ENCODE data around the gene RNASE11. TPM values are rescaled to one million over a fixed set of nuclear protein-coding genes. Genes with fewer than 3 reads are reported as not detected.

RNASE11 gene
- total RNA-seq, 6 experiments from 2014 or later, result not detected

DNA sequence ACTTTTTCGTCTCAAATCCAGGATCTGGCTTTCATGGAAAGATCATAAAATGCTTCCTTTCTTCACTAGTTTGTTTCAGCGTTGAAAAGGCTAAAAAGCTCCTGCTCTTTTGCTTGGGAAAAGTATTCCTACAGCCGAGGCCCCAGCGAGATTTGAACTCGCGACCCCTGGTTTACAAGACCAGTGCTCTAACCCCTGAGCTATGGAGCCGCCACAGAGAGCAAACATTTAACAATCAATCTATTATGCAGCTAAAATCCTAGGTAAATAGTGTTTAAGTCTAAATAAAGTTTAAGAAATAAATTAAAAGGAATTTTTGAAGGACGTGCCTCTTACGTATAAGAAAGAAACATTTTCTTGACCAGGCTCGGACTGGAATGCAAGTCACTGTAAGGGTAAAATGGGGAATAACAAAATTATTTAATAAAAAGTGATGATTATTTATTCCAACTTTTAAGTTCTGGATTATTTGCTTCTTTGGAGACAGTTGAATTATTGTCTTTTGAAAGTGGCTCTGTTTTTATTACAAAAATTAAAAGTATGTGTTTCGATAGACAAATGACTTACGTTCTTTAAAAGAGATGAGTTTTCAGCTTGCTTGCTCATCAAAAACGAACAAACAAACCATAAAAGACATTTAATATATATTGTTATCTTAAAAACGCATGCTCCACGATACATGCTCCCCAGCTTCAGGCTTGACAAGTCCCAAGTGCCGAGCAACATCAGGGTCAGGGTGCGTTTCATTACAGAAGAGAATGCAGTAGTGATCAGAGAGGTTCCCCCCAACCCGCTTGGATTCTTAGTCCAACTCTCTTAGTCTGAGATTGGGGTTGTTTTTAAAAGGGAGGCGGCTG lies 43.5 kb upstream of the RNASE11 start:
- H3K4me3 ChIP-seq, result no peak overlapping the region
- intact Hi-C loops (cut with DNase I), result no loop called here
- WGBS (ENCODE audit: insufficient coverage, low coverage, low lambda C conversion rate, missing lambda C conversion rate), result 2% methylated on average over 18 of the region's 19 CpGs
- ATAC-seq (peak; percentile 23 to 62 (median 52)), DNase-seq (no peak)
- no peak overlapping the region for H3K27ac ChIP-seq
- TF ChIP-seq POLR2A (IDR thresholded peaks at IDR 0.05), result no peak
- TF ChIP-seq, protein P1, sequence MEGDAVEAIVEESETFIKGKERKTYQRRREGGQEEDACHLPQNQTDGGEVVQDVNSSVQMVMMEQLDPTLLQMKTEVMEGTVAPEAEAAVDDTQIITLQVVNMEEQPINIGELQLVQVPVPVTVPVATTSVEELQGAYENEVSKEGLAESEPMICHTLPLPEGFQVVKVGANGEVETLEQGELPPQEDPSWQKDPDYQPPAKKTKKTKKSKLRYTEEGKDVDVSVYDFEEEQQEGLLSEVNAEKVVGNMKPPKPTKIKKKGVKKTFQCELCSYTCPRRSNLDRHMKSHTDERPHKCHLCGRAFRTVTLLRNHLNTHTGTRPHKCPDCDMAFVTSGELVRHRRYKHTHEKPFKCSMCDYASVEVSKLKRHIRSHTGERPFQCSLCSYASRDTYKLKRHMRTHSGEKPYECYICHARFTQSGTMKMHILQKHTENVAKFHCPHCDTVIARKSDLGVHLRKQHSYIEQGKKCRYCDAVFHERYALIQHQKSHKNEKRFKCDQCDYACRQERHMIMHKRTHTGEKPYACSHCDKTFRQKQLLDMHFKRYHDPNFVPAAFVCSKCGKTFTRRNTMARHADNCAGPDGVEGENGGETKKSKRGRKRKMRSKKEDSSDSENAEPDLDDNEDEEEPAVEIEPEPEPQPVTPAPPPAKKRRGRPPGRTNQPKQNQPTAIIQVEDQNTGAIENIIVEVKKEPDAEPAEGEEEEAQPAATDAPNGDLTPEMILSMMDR (IDR thresholded peaks at IDR 0.05), result no peak
- H3K4me1 ChIP-seq, result peaks cover 0 to 12% (median 0%) of the 10 kb centered on the region in 4 donors
- peaks cover 5 to 30% of the 10 kb centered on the region in 2 donors for H3K27me3 ChIP-seq
- no peaks in the 10 kb centered on the region for H3K36me3 ChIP-seq
- H3K9me3 ChIP-seq, result no peaks in the 10 kb centered on the region

DNA sequence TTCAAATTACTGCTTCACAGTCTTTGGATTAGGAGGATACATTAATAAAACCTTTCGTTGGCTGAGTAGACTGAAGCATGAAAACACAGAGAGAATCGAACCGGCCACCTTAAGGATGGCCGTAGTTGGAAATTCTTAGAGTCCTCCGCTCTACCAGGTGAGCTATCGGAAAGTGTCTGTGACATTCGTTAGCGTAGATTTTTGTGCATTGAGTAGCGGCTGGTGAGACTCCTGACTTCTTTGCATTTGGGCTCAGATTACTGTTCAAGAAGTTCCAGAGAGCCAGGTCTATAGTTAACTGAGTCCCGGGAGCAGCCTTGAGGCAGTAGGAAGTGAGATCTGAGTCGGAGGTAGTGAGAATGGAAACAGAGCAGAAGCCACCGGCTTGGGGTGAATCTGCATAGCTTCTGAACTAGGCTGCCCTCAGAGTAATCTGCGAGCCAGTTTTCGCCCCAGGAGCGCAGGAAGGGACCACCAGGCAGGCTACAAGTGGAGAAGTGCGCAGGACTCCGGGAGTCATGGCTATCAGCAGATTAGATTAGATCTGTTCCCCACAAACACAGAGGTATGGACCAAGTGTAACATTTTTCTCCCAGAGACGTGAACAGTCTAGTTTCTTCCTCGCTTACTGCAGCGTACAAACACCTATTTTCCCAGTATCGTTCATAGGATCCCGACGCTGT lies 42.7 kb upstream of the RNASE11 start:
- Histone ChIP-seq H3K9me3 (no peaks in the 10 kb centered on the region), H3K27me3 (peaks cover 5 to 30% of the 10 kb centered on the region in 2 donors), H3K4me1 (peaks cover 0 to 12% (median 0%) of the 10 kb centered on the region in 4 donors), H3K27ac (no peak overlapping the region), H3K4me3 (no peak overlapping the region), H3K36me3 (no peaks in the 10 kb centered on the region)
- TF ChIP-seq, protein P1 (IDR thresholded peaks at IDR 0.05), result no peak
- no peak for TF ChIP-seq POLR2A (IDR thresholded peaks at IDR 0.05)
- 2% methylated on average over 20 of the region's 23 CpGs for WGBS (ENCODE audit: insufficient coverage, low coverage, low lambda C conversion rate, missing lambda C conversion rate)
- intact Hi-C loops (cut with DNase I), result no loop called here
- ATAC-seq (peak in 2 of 4 donors; percentile 27 to 28), DNase-seq (no peak)

DNA sequence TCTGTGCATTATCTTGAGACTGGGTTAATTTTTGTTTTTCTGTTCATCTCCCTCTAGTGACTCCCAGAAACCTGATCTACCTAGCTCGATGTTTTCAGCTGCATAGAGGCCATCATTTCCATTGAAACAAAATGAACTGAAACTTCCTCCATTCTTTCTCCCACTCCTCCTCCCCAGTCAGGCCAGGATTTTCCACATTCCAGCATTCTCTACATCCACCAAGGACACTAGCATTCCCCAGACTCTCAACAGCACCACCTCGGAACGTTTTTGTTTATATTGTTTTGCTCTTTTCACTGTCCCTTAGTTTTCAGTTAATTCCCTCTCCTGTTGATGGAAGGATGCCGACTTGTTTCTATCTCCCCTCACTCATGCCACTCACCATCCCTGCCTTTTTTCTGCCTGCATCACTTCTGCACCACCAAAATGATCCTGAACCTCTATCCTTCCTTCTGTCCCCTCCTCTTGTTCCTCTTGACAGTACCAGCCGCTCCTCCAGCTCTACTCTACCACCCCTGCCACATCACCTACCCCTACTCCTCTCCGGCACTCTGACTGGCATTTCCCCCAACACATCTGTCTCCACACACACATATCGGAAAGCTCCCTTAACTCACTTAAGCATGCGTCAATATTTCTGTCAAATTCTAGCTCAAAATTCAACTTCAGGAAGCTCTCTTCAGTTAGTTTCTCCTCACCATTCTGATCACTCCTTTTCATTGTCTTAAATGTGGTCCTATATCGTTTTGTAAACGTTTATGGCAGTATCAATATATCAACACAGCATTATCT lies 40.5 kb upstream of the RNASE11 start:
- Histone ChIP-seq H3K4me3 (no peak overlapping the region), H3K27ac (no peak overlapping the region), H3K4me1 (peaks cover 0 to 12% (median 0%) of the 10 kb centered on the region in 4 donors), H3K9me3 (no peaks in the 10 kb centered on the region), H3K27me3 (peaks cover 0 to 33% of the 10 kb centered on the region in 2 donors), H3K36me3 (no peaks in the 10 kb centered on the region)
- TF ChIP-seq, protein P1 (IDR thresholded peaks at IDR 0.05), result no peak
- TF ChIP-seq POLR2A (IDR thresholded peaks at IDR 0.05), result no peak
- 42% methylated on average over 10 of the region's 10 CpGs for WGBS (ENCODE audit: insufficient coverage, low coverage, low lambda C conversion rate, missing lambda C conversion rate)
- ATAC-seq (no peak), DNase-seq (no peak)
- intact Hi-C loops (cut with DNase I), result no loop called here

DNA sequence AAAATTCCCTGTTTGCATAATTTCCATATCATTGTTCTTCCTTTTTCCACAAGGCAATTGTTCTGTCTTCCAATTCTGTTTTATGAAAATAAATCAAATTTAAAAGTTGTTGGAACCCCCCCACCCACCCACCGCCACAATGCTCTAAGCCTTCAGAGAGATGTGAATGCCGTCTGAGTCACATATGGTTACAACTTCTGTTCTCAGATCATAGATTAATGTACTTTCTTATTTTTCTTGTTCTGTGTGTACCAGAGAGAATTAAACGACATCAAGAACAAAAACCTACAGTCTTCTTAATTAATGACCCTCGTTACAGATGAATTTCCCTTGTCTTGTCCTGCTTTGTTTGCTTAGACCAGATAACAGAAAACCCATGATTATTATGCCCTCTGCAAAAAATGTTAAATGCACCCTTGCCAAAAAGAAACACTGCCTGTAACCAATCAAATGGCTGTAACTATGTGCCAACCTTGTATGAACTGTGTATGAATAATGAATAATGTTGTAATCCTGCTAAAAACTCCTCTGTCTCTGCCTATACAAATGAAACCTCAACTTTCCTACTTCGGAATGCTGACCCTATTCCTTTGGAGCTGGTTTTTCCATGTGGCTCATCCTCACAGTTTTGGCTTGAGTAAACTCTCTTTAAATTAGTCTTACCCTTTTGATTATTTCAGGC lies 39.7 kb upstream of the RNASE11 start:
- Histone ChIP-seq H3K27me3 (peaks cover 0 to 28% of the 10 kb centered on the region in 2 donors), H3K9me3 (no peaks in the 10 kb centered on the region), H3K4me1 (peaks cover 0 to 10% (median 0%) of the 10 kb centered on the region in 4 donors), H3K36me3 (no peaks in the 10 kb centered on the region), H3K27ac (no peak overlapping the region), H3K4me3 (no peak overlapping the region)
- ATAC-seq (no peak), DNase-seq (no peak)
- TF ChIP-seq POLR2A (IDR thresholded peaks at IDR 0.05), result no peak
- TF ChIP-seq, protein P1 (IDR thresholded peaks at IDR 0.05), result no peak
- 52% methylated on average over 5 of the region's 5 CpGs for WGBS (ENCODE audit: insufficient coverage, low coverage, low lambda C conversion rate, missing lambda C conversion rate)
- intact Hi-C loops (cut with DNase I), result no loop called here
